Astrocyte of the cerebellum (primary cell): ENCODE measurements around the gene DERA.

ENCODE experiments used
- DNase-seq: peaks from one replicate; pipeline ENCODE4 v3.0.0-alpha.2; 2011; ENCODE audit warnings: low read depth
- H3K4me3 ChIP-seq: 2 replicates; pipeline ENCODE4 v1.5.1; 2011; ENCODE audit warnings: mild to moderate bottlenecking, low read depth, low read length, moderate library complexity
- CTCF ChIP-seq: IDR thresholded peaks from 2 replicates; pipeline ENCODE4 v1.5.1; 2012; ENCODE audit warnings: low read length, low read depth, moderate library complexity, mild to moderate bottlenecking; ENCODE audit errors: missing control alignments
- in situ Hi-C: cut with HindIII; loops from 2 replicates; pipeline ENCODE4 v1.10.0; 2017; ENCODE audit warnings: low sequenced_read_pairs

The DERA gene

GRCh38 chr12:15972894-15973293 lies 61.8 kb downstream of the DERA start:
- H3K4me3 ChIP-seq = no peak overlapping the region
- no peak for DNase-seq
- in situ Hi-C loops = no loop called here
- TF ChIP-seq CTCF = no peak

- no peak for DNase-seq
- in situ Hi-C loops = no loop called here
- no peak overlapping the region for H3K4me3 ChIP-seq
- no peak for TF ChIP-seq CTCF
Measured at GRCh38 chr12:15977999-15978951, 67.1 kb downstream of the DERA start.

- in situ Hi-C loops = loop anchor here (5.0 kb wide), 1 partner anchor 52 kb away; no protein-coding TSS in a partner anchor
- H3K4me3 ChIP-seq = no peak overlapping the region
- peak; percentile 92 for DNase-seq
- peak; percentile 71 for TF ChIP-seq CTCF
Measured at GRCh38 chr12:15979096-15980092, 68.3 kb downstream of the DERA start.

- in situ Hi-C loops = loop anchor here (5.0 kb wide), 1 partner anchor 55 kb away; no protein-coding TSS in a partner anchor
- no peak for TF ChIP-seq CTCF
- DNase-seq = no peak
- no peak overlapping the region for H3K4me3 ChIP-seq
Measured at GRCh38 chr12:15982071-15982470, 70.9 kb downstream of the DERA start.

GRCh38 chr12:15982471-15982870 lies 71.3 kb downstream of the DERA start:
- no peak overlapping the region for H3K4me3 ChIP-seq
- TF ChIP-seq CTCF = peak; percentile 60
- peak; percentile 52 for DNase-seq
- in situ Hi-C loops = loop anchor here (5.0 kb wide), 1 partner anchor 55 kb away; no protein-coding TSS in a partner anchor

GRCh38 chr12:15982921-15983320 lies 71.8 kb downstream of the DERA start:
- in situ Hi-C loops = loop anchor here (5.0 kb wide), 1 partner anchor 56 kb away; no protein-coding TSS in a partner anchor
- no peak for DNase-seq
- TF ChIP-seq CTCF = no peak
- no peak overlapping the region for H3K4me3 ChIP-seq
